GM19099 (cell line): ENCODE results near the gene OR51E2.

Source experiments
- POLR2A ChIP-seq: IDR thresholded peaks from 3 replicates; pipeline ENCODE4 v1.6.1; 2011; ENCODE audit warnings: low read depth; ENCODE audit not compliant: insufficient read length; ENCODE audit errors: extremely low read depth

Gene OR51E2

GRCh38 chr11:4673781-4674180, 23.9 kb downstream of the OR51E2 start:
- no peak for TF ChIP-seq POLR2A

DNA sequence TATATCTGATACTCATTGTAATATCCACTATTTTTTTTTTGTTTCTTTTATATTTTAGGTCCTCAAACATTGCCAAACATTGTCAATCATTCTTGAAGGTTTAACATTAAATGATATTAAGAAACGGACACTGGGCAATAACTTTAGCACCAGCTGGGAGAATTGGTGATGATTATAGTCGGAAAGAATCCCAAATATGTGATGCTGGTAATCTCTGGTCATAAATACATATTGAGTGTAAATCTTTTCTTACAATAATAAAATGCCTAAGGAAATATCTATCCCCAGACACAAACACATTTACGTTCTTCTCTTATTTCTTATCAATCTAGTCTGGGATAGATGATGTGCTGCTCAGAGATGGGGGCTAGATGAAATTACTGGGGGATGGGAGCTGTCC, 25.2 kb downstream of the OR51E2 start:
- no peak for TF ChIP-seq POLR2A

DNA sequence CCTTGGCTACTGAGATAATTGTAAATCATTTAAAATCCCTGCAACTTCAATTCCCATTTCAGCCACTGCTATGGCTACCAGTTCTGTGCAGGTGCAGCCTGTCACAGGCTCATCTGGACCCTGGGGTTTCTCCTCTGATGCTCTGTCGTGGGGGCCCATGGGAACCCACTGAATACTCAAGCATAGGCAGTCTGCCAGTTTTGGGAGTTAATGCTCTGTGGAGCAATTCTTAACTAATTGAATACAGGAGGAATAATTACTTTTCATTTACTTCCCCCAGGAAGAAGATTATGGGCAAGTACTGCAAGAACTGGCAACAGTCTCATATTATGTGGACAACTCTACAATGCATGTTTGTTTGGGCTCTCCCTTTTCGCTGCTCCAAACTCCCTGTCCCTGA, 25.9 kb downstream of the OR51E2 start:
- TF ChIP-seq POLR2A = no peak

GRCh38 chr11:4665424-4665823, 32.2 kb downstream of the OR51E2 start:
- TF ChIP-seq POLR2A = no peak

DNA sequence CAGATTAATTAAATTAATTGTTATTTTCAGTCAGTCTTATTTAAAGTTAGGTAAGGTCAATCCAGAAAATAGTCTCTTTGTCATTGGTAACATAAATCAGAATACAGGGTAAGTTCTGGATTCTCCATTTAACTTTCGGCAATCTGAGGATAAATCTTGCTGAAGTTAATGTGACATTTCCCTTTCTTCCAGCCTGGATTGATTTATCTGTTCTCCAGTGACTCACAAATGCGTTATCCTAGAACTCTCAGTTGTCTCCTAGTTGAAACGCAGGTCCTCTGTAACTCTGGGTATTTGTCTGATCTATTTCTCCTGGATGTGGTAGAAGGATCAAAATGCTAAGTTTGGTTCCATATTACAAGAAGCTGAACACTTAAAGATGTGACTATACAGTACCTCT, 32.9 kb downstream of the OR51E2 start:
- TF ChIP-seq POLR2A = no peak

DNA sequence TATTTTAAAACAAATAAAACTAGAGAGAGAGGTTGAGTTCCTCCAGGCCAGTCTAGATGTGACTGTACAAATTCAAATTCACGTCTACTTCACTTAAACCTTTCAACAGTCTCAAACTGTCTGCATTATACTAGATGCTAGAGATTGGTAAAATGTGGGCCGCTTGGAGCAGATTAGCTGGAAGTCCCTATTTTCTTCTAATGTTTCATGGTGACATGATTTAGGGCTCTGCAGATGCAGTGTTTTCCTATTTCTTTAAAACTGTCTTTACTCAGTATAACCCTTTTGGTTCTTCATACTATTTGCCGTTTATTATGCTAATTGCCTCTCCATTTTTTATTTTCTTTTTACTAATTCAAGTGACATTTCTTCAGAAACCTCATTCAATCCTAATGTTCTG, 33.5 kb downstream of the OR51E2 start:
- no peak for TF ChIP-seq POLR2A

- no peak for TF ChIP-seq POLR2A
Observed at GRCh38 chr11:4662876-4663275, 34.8 kb downstream of the OR51E2 start.

DNA sequence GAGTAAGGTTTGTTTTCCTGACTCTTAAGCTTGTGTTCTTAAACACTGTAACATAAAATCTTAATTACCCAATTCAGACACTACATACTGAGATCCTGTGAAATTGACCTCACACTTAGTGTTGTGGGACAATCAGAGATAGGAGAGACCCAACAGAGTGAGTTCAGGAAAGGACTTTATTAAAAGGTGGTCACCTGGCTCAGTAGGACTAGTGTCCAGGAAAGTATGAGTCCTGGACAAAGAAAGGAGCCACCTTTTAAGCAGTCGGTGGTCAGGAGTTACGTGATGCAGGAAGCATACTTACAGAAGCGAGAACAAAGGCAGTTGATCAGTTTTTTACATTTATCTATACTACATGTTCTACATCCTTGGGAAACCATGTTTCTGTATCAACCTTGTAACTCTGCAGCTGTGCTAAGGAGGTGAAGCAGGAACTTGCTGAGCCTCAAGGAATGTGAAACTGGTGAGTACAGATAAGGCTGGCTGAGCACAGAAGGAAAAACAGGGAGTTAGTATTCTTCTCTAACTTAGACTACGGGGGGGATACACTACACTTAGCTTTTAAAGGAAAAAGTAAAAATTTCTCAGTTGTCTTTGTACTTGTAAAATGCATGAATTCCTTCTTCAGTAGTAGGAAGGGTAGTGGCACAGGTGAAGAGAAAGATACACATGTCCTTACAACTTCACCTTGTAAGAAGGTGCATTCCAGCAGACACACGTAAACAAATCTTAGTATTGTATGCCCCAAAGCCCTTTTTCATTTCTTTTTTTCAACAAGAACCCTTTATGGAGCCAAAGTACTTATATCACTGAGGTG, 38.8 kb downstream of the OR51E2 start:
- no peak for TF ChIP-seq POLR2A

DNA sequence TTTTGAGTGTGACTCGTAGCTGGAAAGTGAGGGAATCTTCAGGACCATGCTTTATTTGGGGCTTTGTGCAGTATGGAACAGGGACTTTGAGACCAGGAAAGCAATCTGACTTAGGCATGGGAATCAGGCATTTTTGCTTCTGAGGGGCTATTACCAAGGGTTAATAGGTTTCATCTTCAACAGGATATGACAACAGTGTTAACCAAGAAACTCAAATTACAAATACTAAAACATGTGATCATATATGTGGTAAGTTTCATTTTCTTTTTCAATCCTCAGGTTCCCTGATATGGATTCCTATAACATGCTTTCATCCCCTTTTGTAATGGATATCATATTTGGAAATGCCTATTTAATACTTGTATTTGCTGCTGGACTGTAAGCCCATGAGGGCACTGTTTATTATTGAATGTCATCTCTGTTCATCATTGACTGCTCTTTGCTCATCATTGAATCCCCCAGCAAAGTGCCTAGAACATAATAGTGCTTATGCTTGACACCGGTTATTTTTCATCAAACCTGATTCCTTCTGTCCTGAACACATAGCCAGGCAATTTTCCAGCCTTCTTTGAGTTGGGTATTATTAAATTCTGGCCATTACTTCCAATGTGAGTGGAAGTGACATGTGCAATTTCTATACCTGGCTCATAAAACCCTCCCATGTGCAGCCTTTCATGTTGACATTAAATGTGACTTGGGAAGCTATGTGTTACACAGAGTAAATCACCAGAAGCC, 42.9 kb downstream of the OR51E2 start:
- TF ChIP-seq POLR2A = no peak

DNA sequence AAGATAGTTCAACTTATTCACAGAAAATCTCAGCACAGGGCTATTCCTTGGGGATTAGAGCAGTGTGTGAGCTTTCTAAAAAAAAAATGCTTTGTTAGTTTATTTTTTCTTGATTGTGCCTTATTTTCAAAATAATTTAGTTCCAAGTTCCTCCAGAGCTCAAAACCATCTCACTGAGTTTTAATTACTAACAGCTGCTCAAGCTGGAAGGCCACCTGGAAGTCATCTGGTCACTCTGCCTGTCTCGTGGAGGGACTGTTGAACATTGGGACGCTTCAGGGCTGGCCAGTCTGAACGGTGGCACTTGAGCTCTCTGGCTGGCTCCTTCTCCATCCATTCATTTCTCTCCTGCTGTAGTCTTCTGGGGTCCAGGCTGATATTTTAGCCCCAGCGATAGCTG, 49.9 kb downstream of the OR51E2 start:
- TF ChIP-seq POLR2A = no peak

DNA sequence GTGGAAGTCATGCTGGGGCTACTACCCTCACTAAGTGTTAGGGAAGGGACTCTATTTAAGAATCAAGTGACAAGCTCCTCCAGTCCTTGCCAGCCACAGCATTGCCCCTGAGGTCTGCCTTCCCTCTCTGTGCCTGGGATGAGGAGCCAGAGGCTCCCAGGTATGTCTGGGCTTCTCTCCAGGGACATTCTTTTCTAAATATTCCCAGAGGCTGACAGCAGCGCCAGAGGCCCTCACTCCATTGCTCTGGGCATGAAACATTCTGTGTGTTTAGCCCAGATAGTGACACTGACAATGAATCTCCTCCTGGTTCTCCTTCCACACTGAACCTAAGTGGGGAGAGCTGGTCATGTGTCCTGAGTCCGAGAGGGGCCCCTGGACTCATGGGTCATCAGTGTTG, 51.7 kb downstream of the OR51E2 start:
- no peak for TF ChIP-seq POLR2A

DNA sequence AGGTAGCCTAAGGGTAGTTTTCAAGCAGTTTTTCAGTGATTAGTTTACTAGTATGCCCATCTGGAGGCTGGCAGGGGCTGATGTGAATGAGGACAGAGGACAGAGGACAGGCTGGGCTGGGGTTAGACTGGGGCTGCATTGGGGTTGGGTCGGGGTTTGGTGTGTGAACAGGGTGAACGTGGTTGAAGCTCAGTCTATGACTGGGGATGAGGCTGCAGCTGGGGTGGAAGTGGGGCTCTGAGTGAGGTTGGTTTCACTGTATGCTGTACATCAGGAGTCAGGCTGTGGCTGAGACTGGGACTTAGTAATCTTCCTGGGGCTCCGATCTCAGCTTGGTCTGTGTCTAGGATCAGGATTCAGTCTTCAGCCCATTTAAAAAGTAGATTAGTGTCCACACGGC, 53.4 kb downstream of the OR51E2 start:
- TF ChIP-seq POLR2A = no peak

DNA sequence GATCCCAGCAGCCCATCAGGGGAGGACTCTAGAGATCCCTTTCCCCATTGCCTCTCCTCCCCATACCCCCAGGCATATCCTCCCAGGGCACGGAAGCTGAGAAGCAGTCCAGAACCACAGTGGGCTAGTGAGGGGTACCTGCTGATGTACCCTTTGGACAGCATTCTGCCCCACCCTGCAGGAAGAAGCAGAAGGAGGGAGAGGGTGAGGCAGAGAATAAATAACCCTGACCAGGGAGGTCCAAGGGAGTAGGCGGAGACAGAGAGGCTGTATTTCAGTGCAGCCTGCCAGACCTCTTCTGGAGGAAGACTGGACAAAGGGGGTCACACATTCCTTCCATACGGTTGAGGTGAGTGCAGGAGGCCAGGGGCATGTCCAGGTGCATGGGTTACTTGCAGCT, 54.0 kb downstream of the OR51E2 start, which contains the start of gene OR51E1:
Gene OR51E1 (plus strand): TSS at position 301 of the 400 bp plus-strand sequence. CDS start 8,545 bp downstream, outside the sequence.
- no peak for TF ChIP-seq POLR2A

- TF ChIP-seq POLR2A = no peak
Observed at GRCh38 chr11:4643076-4643475, 54.6 kb downstream of the OR51E2 start.

GRCh38 chr11:4642043-4642442, 55.6 kb downstream of the OR51E2 start:
- no peak for TF ChIP-seq POLR2A

DNA sequence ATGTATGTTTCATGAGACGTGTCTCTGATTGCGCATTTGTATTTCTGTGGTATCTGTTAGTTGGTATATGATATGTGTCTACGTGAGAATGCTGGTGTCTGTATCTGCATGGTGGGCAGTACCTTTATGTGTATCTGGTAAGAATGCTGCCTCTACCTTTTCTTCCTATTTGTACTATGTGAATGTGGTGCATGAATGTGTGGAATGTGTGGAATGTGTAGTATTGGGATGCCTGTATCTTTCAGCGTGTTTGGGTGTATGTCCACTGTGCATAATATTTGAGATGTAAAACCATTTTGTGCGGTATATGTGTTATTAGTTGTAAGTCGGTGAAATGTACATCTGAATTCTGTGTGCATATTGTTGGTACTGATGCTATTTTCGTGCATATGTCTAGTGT, 56.2 kb downstream of the OR51E2 start:
- no peak for TF ChIP-seq POLR2A
